Measurements from ENCODE around the gene ZNF343. TPM values are rescaled to one million over a fixed set of nuclear protein-coding genes. Genes with fewer than 3 reads are reported as not detected.
A peak's percentile ranks its signal among the peaks of the same experiment; 100 is the strongest.

The ZNF343 gene
- polyA plus RNA-seq, 1 donor from 2014 or later = 14.3 TPM

GRCh38 chr20:2519115-2519809 lies 10.5 kb upstream of the ZNF343 start:
- H2AFZ ChIP-seq (ENCODE audit: low read depth, low read length) = no peak overlapping the region
- H4K20me1 ChIP-seq (ENCODE audit: insufficient read depth) = no peaks in the 10 kb centered on the region
- H3K9me2 ChIP-seq (ENCODE audit: insufficient read depth, low read length) = no peaks in the 10 kb centered on the region
- no peaks in the 10 kb centered on the region for H3K9me3 ChIP-seq (ENCODE audit: low read length)
- no peak overlapping the region for H3K9ac ChIP-seq (ENCODE audit: low read length)
- no peak overlapping the region for H3K27ac ChIP-seq (ENCODE audit: low read length)
- TF ChIP-seq MXI1 (conservative IDR thresholded peaks at IDR 0.05; ENCODE audit: poor library complexity, severe bottlenecking) = no peak
- no peak for TF ChIP-seq TAF1 (IDR thresholded peaks at IDR 0.05; ENCODE audit: low read depth)
- no peak for TF ChIP-seq POLR2AphosphoS5 (IDR thresholded peaks at IDR 0.05)
- TF ChIP-seq REST (IDR thresholded peaks at IDR 0.05; ENCODE audit: borderline replicate concordance) = no peak
- no peak for TF ChIP-seq EZH2 (IDR thresholded peaks at IDR 0.05; ENCODE audit: borderline replicate concordance, insufficient read depth, low read length, poor library complexity, severe bottlenecking)
- no peak for TF ChIP-seq SMC3 (conservative IDR thresholded peaks at IDR 0.05; ENCODE audit: poor library complexity)
- TF ChIP-seq RAD21 (conservative IDR thresholded peaks at IDR 0.05) = no peak
- peaks cover 21% of the 10 kb centered on the region for H3K27me3 ChIP-seq (ENCODE audit: insufficient read depth, low read depth, low read length)
- H3K36me3 ChIP-seq (ENCODE audit: insufficient read depth, low read length) = no peaks in the 10 kb centered on the region
- H3F3A ChIP-seq (ENCODE audit: insufficient read depth, low read length, poor library complexity, severe bottlenecking) = no peaks in the 10 kb centered on the region
- no peaks in the 10 kb centered on the region for H3K79me2 ChIP-seq (replicated peaks; ENCODE audit: insufficient read depth, low read length)
- no peak overlapping the region for H3K4me3 ChIP-seq (ENCODE audit: low read length)
- H3K4me2 ChIP-seq (ENCODE audit: low read length) = peak overlapping the region; percentile 4

GRCh38 chr20:2518558-2518957 lies 9.8 kb upstream of the ZNF343 start:
- no peaks in the 10 kb centered on the region for H3K9me2 ChIP-seq (ENCODE audit: insufficient read depth, low read length)
- no peaks in the 10 kb centered on the region for H3K79me2 ChIP-seq (replicated peaks; ENCODE audit: insufficient read depth, low read length)
- H2AFZ ChIP-seq (ENCODE audit: low read depth, low read length) = no peak overlapping the region
- H3K27me3 ChIP-seq (ENCODE audit: insufficient read depth, low read depth, low read length) = peaks cover 22% of the 10 kb centered on the region
- H3K36me3 ChIP-seq (ENCODE audit: insufficient read depth, low read length) = no peaks in the 10 kb centered on the region
- no peaks in the 10 kb centered on the region for H3K9me3 ChIP-seq (ENCODE audit: low read length)
- H3K9ac ChIP-seq (ENCODE audit: low read length) = no peak overlapping the region
- H3K4me3 ChIP-seq (ENCODE audit: low read length) = no peak overlapping the region
- no peak overlapping the region for H3K27ac ChIP-seq (ENCODE audit: low read length)
- H4K20me1 ChIP-seq (ENCODE audit: insufficient read depth) = no peaks in the 10 kb centered on the region
- H3F3A ChIP-seq (ENCODE audit: insufficient read depth, low read length, poor library complexity, severe bottlenecking) = no peaks in the 10 kb centered on the region
- H3K4me2 ChIP-seq (ENCODE audit: low read length) = no peak overlapping the region
- TF ChIP-seq REST (IDR thresholded peaks at IDR 0.05; ENCODE audit: borderline replicate concordance) (no peak), CTCF (IDR thresholded peaks at IDR 0.05; ENCODE audit: poor library complexity, severe bottlenecking) (no peak), EP300 (conservative IDR thresholded peaks at IDR 0.05; ENCODE audit: poor library complexity, severe bottlenecking) (no peak), EZH2 (IDR thresholded peaks at IDR 0.05; ENCODE audit: borderline replicate concordance, insufficient read depth, low read length, poor library complexity, severe bottlenecking) (no peak), POLR2AphosphoS5 (IDR thresholded peaks at IDR 0.05) (no peak)
